ENCODE data around the gene ESR1. TPM values are rescaled to one million over a fixed set of nuclear protein-coding genes. Genes with fewer than 3 reads are reported as not detected.

The ESR1 gene
- total and polyA plus RNA-seq, 2 donors (not counting 3 experiments of a cell fraction or from before 2014, with no cell fraction given), result 0.01 TPM; not detected in 1

- Histone ChIP-seq H3K27ac (ENCODE audit: insufficient read depth, low read depth, low read length) (no peak overlapping the region), H3K9me1 (replicated peaks; ENCODE audit: control insufficient read depth, extremely low read depth, insufficient read depth, low read length) (no peaks in the 10 kb centered on the region), H3K4me1 (ENCODE audit: control insufficient read depth, extremely low read depth, insufficient read depth, low read length) (no peaks in the 10 kb centered on the region), H3K9ac (replicated peaks; ENCODE audit: extremely low read depth, insufficient read depth, low read length) (no peak overlapping the region), H2AFZ (ENCODE audit: low read depth, low read length) (no peak overlapping the region), H3K4me2 (ENCODE audit: insufficient read depth, low read length) (no peak overlapping the region), H3K27me3 (ENCODE audit: control insufficient read depth in 2 of 2, insufficient read depth in 2 of 2, low read length in 2 of 2) (no peaks in the 10 kb centered on the region), H4K20me1 (replicated peaks; ENCODE audit: control insufficient read depth, extremely low read depth, insufficient read depth, low read length) (no peaks in the 10 kb centered on the region), H3K79me2 (ENCODE audit: control insufficient read depth, insufficient read depth, low read length) (no peaks in the 10 kb centered on the region), H3K36me3 (ENCODE audit: control insufficient read depth in 2 of 2, extremely low read depth in 1 of 2, insufficient read depth in 2 of 2, low read length in 2 of 2) (no peaks in the 10 kb centered on the region), H3K9me3 (replicated peaks; ENCODE audit: control insufficient read depth, insufficient read depth, low read length) (no peaks in the 10 kb centered on the region), H3K4me3 (replicated peaks in 1 of 3; ENCODE audit: insufficient read depth in 1 of 3, low read depth in 1 of 3, low read length in 3 of 3) (no peak overlapping the region)
- CTCF ChIA-PET, result no interaction called here
- DNase-seq (ENCODE audit: low read depth, low spot score) (no peak), FAIRE-seq (no peak)
- BruUV-seq (replicated peaks), result no TSS peak
- dilution Hi-C loops (cut with MboI; ENCODE audit: extremely low pct_ligation_motif_present, low sequenced_read_pairs) (no loop called here), intact Hi-C loops (cut with micrococcal nuclease) (no loop called here)
- TF ChIP-seq JUN (IDR thresholded peaks at IDR 0.05; ENCODE audit: borderline replicate concordance, insufficient read depth, insufficient read length, low read depth) (no peak), MYC (IDR thresholded peaks at IDR 0.05; ENCODE audit: low read depth, low read length) (no peak), POLR2AphosphoS5 (IDR thresholded peaks at IDR 0.05; ENCODE audit: insufficient read depth, low read depth, low read length) (no peak), GATA2 (IDR thresholded peaks at IDR 0.05; ENCODE audit: insufficient read depth, insufficient read length, low read depth, low read length) (no peak), EZH2 (IDR thresholded peaks at IDR 0.05; ENCODE audit: borderline replicate concordance, low read depth, low read length, severe bottlenecking) (no peak), FOS (IDR thresholded peaks at IDR 0.05; ENCODE audit: borderline replicate concordance, insufficient read depth, low read length) (no peak), POLR2A (IDR thresholded peaks at IDR 0.05; ENCODE audit: low read depth, low read length) (no peak)
- TF ChIP-seq, protein P1, sequence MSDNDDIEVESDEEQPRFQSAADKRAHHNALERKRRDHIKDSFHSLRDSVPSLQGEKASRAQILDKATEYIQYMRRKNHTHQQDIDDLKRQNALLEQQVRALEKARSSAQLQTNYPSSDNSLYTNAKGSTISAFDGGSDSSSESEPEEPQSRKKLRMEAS (IDR thresholded peaks at IDR 0.05; ENCODE audit: insufficient read depth, insufficient read length), result no peak
- TF ChIP-seq, protein P2, sequence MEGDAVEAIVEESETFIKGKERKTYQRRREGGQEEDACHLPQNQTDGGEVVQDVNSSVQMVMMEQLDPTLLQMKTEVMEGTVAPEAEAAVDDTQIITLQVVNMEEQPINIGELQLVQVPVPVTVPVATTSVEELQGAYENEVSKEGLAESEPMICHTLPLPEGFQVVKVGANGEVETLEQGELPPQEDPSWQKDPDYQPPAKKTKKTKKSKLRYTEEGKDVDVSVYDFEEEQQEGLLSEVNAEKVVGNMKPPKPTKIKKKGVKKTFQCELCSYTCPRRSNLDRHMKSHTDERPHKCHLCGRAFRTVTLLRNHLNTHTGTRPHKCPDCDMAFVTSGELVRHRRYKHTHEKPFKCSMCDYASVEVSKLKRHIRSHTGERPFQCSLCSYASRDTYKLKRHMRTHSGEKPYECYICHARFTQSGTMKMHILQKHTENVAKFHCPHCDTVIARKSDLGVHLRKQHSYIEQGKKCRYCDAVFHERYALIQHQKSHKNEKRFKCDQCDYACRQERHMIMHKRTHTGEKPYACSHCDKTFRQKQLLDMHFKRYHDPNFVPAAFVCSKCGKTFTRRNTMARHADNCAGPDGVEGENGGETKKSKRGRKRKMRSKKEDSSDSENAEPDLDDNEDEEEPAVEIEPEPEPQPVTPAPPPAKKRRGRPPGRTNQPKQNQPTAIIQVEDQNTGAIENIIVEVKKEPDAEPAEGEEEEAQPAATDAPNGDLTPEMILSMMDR (IDR thresholded peaks at IDR 0.05; ENCODE audit: extremely low read depth in 1 of 2, insufficient read depth in 1 of 2, low read depth in 1 of 2, low read length in 2 of 2), result no peak
- POLR2A ChIA-PET, result no interaction called here
Measured at GRCh38 chr6:151782560-151782959, 24.9 kb upstream of the ESR1 start.
